22Rv1 (cell line): ENCODE measurements around the gene RDH5.

Experiments
- H3K27ac ChIP-seq: fragments of 450-650 bp; 2 replicates; pipeline ENCODE4 v1.5.1; 2017
- CTCF ChIP-seq: fragments of 450-650 bp; IDR thresholded peaks from 2 replicates; pipeline ENCODE4 v1.5.1; 2017; ENCODE audit warnings: mild to moderate bottlenecking
- ZFX ChIP-seq: fragments of 450-650 bp; IDR thresholded peaks from 2 replicates; pipeline ENCODE4 v1.6.1; 2017; ENCODE audit warnings: antibody characterized with exemption, borderline replicate concordance

Gene RDH5

GRCh38 chr12:55713721-55714120, 6.5 kb upstream of the RDH5 start:
- H3K27ac ChIP-seq = no peak overlapping the region
- no peak for TF ChIP-seq ZFX
- no peak for TF ChIP-seq CTCF

- H3K27ac ChIP-seq = peak overlapping the region; percentile 99
- TF ChIP-seq ZFX = no peak
- no peak for TF ChIP-seq CTCF
These were observed 4.9 kb upstream of the RDH5 start for GRCh38 chr12:55715169-55715764.

GRCh38 chr12:55715833-55716581, 4.2 kb upstream of the RDH5 start, which contains the start of gene BLOC1S1:
BLOC1S1 (plus strand) TSS chr12:55716046; CDS start chr12:55716052, 6 bp downstream.
- TF ChIP-seq CTCF = no peak
- TF ChIP-seq ZFX = no peak
- H3K27ac ChIP-seq = peak within 1 kb of the TSS; percentile 99

- TF ChIP-seq ZFX (no peak), CTCF (no peak)
- peak overlapping the region; percentile 99 for H3K27ac ChIP-seq
These were observed 3.6 kb upstream of the RDH5 start for GRCh38 chr12:55716582-55716957.

- TF ChIP-seq ZFX (no peak), CTCF (no peak)
These were observed 2.9 kb upstream of the RDH5 start for GRCh38 chr12:55717011-55718007.

GRCh38 chr12:55718015-55718414, 2.2 kb upstream of the RDH5 start:
- H3K27ac ChIP-seq = peak overlapping the region; percentile 99
- no peak for TF ChIP-seq ZFX
- no peak for TF ChIP-seq CTCF

More at GRCh38 chr12:55717011-55718007, 2.9 kb upstream of the RDH5 start:
- peak overlapping the region; percentile 99 for H3K27ac ChIP-seq
